ENCODE data around the gene FOXA2. TPM values are rescaled to one million over a fixed set of nuclear protein-coding genes. Genes with fewer than 3 reads are reported as not detected.

The FOXA2 gene
- total and polyA plus RNA-seq, 2 of the 13 experiments (the other 11 are each of a cell fraction or from before 2014, with no cell fraction given): 8.8 to 12.2 TPM

GRCh38 chr20:22533823-22534751 is 50.3 kb downstream of the FOXA2 start (continued):
- TF ChIP-seq ZNF558 (CRISPR knock-in tag; IDR thresholded peaks at IDR 0.05; ENCODE audit: borderline replicate concordance) (peak; percentile 87; the same call in 1 of the 2 replicates), GRHL1 (CRISPR knock-in tag; conservative IDR thresholded peaks at IDR 0.05) (no peak), CAMTA2 (CRISPR knock-in tag; IDR thresholded peaks at IDR 0.05; ENCODE audit: borderline replicate concordance) (peak; percentile 99; the same call in 1 of the 2 replicates), HOXD1 (CRISPR knock-in tag; IDR thresholded peaks at IDR 0.05) (peak; percentile 93), TEAD2 (CRISPR knock-in tag; IDR thresholded peaks at IDR 0.05) (no peak), MEF2D (CRISPR knock-in tag; IDR thresholded peaks at IDR 0.05) (peak; percentile 98), ZNF644 (CRISPR knock-in tag; IDR thresholded peaks at IDR 0.05; ENCODE audit: low read depth) (peak; percentile 97), ZNF317 (CRISPR knock-in tag; IDR thresholded peaks at IDR 0.05) (peak; percentile 92), FLYWCH1 (CRISPR knock-in tag; IDR thresholded peaks at IDR 0.05) (peak; percentile 96), POLR2AphosphoS2 (IDR thresholded peaks at IDR 0.05; ENCODE audit: low read depth, low read length) (no peak), ZNF777 (CRISPR knock-in tag; IDR thresholded peaks at IDR 0.05) (peak; percentile 66), JUNB (CRISPR knock-in tag; IDR thresholded peaks at IDR 0.05; ENCODE audit: borderline replicate concordance) (peak; percentile 75), ZNF441 (CRISPR knock-in tag; IDR thresholded peaks at IDR 0.05; ENCODE audit: borderline replicate concordance) (peak; percentile 96), NFIC (IDR thresholded peaks at IDR 0.05; ENCODE audit: low read length) (peak; percentile 73), ZNF605 (CRISPR knock-in tag; IDR thresholded peaks at IDR 0.05) (peak; percentile 100), ISX (CRISPR knock-in tag; conservative IDR thresholded peaks at IDR 0.05) (peak; percentile 98), HMGXB4 (CRISPR knock-in tag; IDR thresholded peaks at IDR 0.05; ENCODE audit: borderline replicate concordance in 1 of 2, low read depth in 1 of 2) (peak; percentile 86 to 93), ZSCAN30 (CRISPR knock-in tag; IDR thresholded peaks at IDR 0.05) (no peak; the same call in 1 of the 2 replicates), ZNF704 (CRISPR knock-in tag; IDR thresholded peaks at IDR 0.05; ENCODE audit: borderline replicate concordance) (peak; percentile 98), ZNF839 (CRISPR knock-in tag; IDR thresholded peaks at IDR 0.05; ENCODE audit: borderline replicate concordance) (peak; percentile 65; the same call in 1 of the 2 replicates), ZNF503 (CRISPR knock-in tag; IDR thresholded peaks at IDR 0.05) (no peak; the same call in none of the 2 replicates), SMAD9 (CRISPR knock-in tag; IDR thresholded peaks at IDR 0.05) (peak; percentile 97), SIX1 (CRISPR knock-in tag; IDR thresholded peaks at IDR 0.05; ENCODE audit: borderline replicate concordance) (peak; percentile 77)
